Testis (tissue), 2 donors: ENCODE measurements around the gene REPS2.

ENCODE experiments used
- CTCF ChIP-seq, 3 experiments: fragments of 450-650 bp in 2 of 3; fragments of 200-600 bp in 1 of 3; sonication (generic) in 1 of 3; IDR thresholded peaks; one replicate each; pipeline ENCODE4 v1.5.1; 2016 to 2019; ENCODE audit warnings: antibody characterized with exemption in 3 of 3, mild to moderate bottlenecking in 2 of 3, moderate library complexity in 1 of 3
- POLR2A ChIP-seq: fragments of 450-650 bp; IDR thresholded peaks from one replicate; pipeline ENCODE4 v1.6.1; 2017; ENCODE audit warnings: antibody characterized with exemption, mild to moderate bottlenecking, moderate library complexity

GRCh38 chrX:17065100-17065499, 118.6 kb downstream of the REPS2 start:
- no peak for TF ChIP-seq POLR2A
- no peak for TF ChIP-seq CTCF (IDR thresholded peaks at IDR 0.05)
